Tibial artery (tissue), 4 donors: ENCODE results near the gene FNDC3A.
A peak's percentile ranks its signal among the peaks of the same experiment; 100 is the strongest.

ENCODE experiments used
- DNase-seq, 2 donors: peaks; one replicate each; pipeline ENCODE4 v3.0.0-alpha.2; 2019
- H3K27ac ChIP-seq, 2 donors: fragments of 200-600 bp; sonication (generic) in 1 of 2; 1 replicate in 1 of 2; 2 replicates in 1 of 2; pipeline ENCODE4 v1.5.1; 2018 to 2019; ENCODE audit warnings: mild to moderate bottlenecking in 1 of 2
- H3K27me3 ChIP-seq, 2 donors: fragments of 200-600 bp; sonication (generic) in 1 of 2; one replicate each; pipeline versions ENCODE4 v1.5.1 to v1.6.0; 2016 to 2019
- H3K36me3 ChIP-seq, 3 donors: fragments of 200-600 bp; sonication (generic) in 2 of 3; one replicate each; pipeline ENCODE4 v1.5.1; 2016 to 2019; ENCODE audit warnings: mild to moderate bottlenecking in 2 of 3
- H3K4me1 ChIP-seq, 4 donors: fragments of 200-600 bp; sonication (generic) in 2 of 4; 1 replicate in 3 of 4; 2 replicates in 1 of 4; pipeline ENCODE4 v1.5.1; 2016 to 2019
- H3K4me3 ChIP-seq, 2 donors: fragments of 200-600 bp; sonication (generic) in 1 of 2; 1 replicate in 1 of 2; 2 replicates in 1 of 2; pipeline ENCODE4 v1.5.1; 2018 to 2019; ENCODE audit warnings: mild to moderate bottlenecking in 2 of 2
- H3K9me3 ChIP-seq, 3 donors: fragments of 200-600 bp; sonication (generic) in 1 of 3; one replicate each; pipeline ENCODE4 v1.5.1; 2016 to 2019
- CTCF ChIP-seq, 2 experiments: fragments of 200-600 bp in 1 of 2; fragments of 450-650 bp in 1 of 2; IDR thresholded peaks; one replicate each; pipeline ENCODE4 v1.5.1; 2017 to 2019; ENCODE audit warnings: antibody characterized with exemption in 2 of 2, mild to moderate bottlenecking in 1 of 2, moderate library complexity in 1 of 2
- intact Hi-C: fragments of 100-400 bp; cut with DNase I; formaldehyde crosslinking; loops from one replicate; pipeline ENCODE4 v1.15.0; 2023; ENCODE audit warnings: low total_unique reads

Gene FNDC3A

GRCh38 chr13:48962281-48962680 is 13.4 kb upstream of the FNDC3A start:
- TF ChIP-seq CTCF (IDR thresholded peaks at IDR 0.05), result no peak
- Histone ChIP-seq H3K27me3 (no peaks in the 10 kb centered on the region), H3K4me3 (no peak overlapping the region), H3K36me3 (no peaks in the 10 kb centered on the region), H3K27ac (no peak overlapping the region), H3K9me3 (no peaks in the 10 kb centered on the region), H3K4me1 (no peaks in the 10 kb centered on the region)
- DNase-seq, result no peak
- intact Hi-C loops, result no loop called here

- Histone ChIP-seq H3K36me3 (no peaks in the 10 kb centered on the region), H3K9me3 (no peaks in the 10 kb centered on the region), H3K4me3 (no peak overlapping the region), H3K27ac (no peak overlapping the region), H3K27me3 (no peaks in the 10 kb centered on the region), H3K4me1 (no peaks in the 10 kb centered on the region)
- no peak for TF ChIP-seq CTCF (IDR thresholded peaks at IDR 0.05)
- DNase-seq, result no peak
- intact Hi-C loops, result no loop called here
Observed at GRCh38 chr13:48965736-48966135, 10.0 kb upstream of the FNDC3A start.

GRCh38 chr13:48969685-48970084 is 6.0 kb upstream of the FNDC3A start:
- Histone ChIP-seq H3K27ac (no peak overlapping the region), H3K27me3 (no peaks in the 10 kb centered on the region), H3K9me3 (no peaks in the 10 kb centered on the region), H3K4me1 (peaks cover 0 to 7% (median under 1%) of the 10 kb centered on the region in 4 donors), H3K36me3 (no peaks in the 10 kb centered on the region), H3K4me3 (no peak overlapping the region)
- intact Hi-C loops, result loop anchor here (10.0 kb wide), 3 partner anchors 125 to 275 kb away; partner anchors contain the start of gene CDADC1
- no peak for TF ChIP-seq CTCF (IDR thresholded peaks at IDR 0.05)
- no peak for DNase-seq

- H3K36me3 ChIP-seq, result no peaks in the 10 kb centered on the region
- H3K27me3 ChIP-seq, result no peaks in the 10 kb centered on the region
- no peak overlapping the region for H3K4me3 ChIP-seq
- no peak for DNase-seq
- no peak for TF ChIP-seq CTCF (IDR thresholded peaks at IDR 0.05)
- intact Hi-C loops, result loop anchor here (10.0 kb wide), 3 partner anchors 121 to 271 kb away; partner anchors contain the start of gene CDADC1
- no peaks in the 10 kb centered on the region for H3K9me3 ChIP-seq
- peaks cover 0 to 26% (median 13%) of the 10 kb centered on the region in 4 donors for H3K4me1 ChIP-seq
- H3K27ac ChIP-seq, result no peak overlapping the region
Observed at GRCh38 chr13:48973845-48974431, 1.8 kb upstream of the FNDC3A start.

GRCh38 chr13:48975101-48975855 is 434 bp upstream of the FNDC3A start:
- Histone ChIP-seq H3K27ac (peak overlapping the region; percentile 96), H3K36me3 (no peaks in the 10 kb centered on the region), H3K9me3 (no peaks in the 10 kb centered on the region), H3K27me3 (no peaks in the 10 kb centered on the region), H3K4me3 (peak overlapping the region; percentile 84 to 90), H3K4me1 (peaks cover 0 to 40% (median 22%) of the 10 kb centered on the region in 4 donors)
- DNase-seq, result peak; percentile 42 to 68
- peak in 1 of 2 experiments; percentile 16 for TF ChIP-seq CTCF (IDR thresholded peaks at IDR 0.05)
- intact Hi-C loops, result loop anchor here (5.0 to 10.0 kb wide), 4 partner anchors 120 to 517 kb away; partner anchors contain the start of gene CDADC1
